Activated CD4-positive, alpha-beta T cell treated with anti-CD3 and anti-CD28 coated beads, Interleukin-2, amount 50 U/mL, for 48 hours (primary cell): ENCODE results near the gene EID3.
A peak's percentile ranks its signal among the peaks of the same experiment; 100 is the strongest.

Source experiments
- DNase-seq, 2 experiments: peaks; one replicate each; pipeline ENCODE4 v3.0.0-alpha.2; 2020

Gene EID3

GRCh38 chr12:104290320-104290719 lies 13.2 kb upstream of the EID3 start:
- DNase-seq = no peak

- DNase-seq = no peak
Observed at GRCh38 chr12:104290855-104291254, 12.7 kb upstream of the EID3 start.

- no peak for DNase-seq
Observed at GRCh38 chr12:104291867-104292524, 11.5 kb upstream of the EID3 start.

GRCh38 chr12:104292872-104293794 lies 10.4 kb upstream of the EID3 start:
- no peak for DNase-seq

GRCh38 chr12:104294158-104294859 lies 9.2 kb upstream of the EID3 start:
- peak in 1 of 2 experiments; percentile 23 for DNase-seq

- no peak for DNase-seq
Observed at GRCh38 chr12:104294927-104295668, 8.4 kb upstream of the EID3 start.

GRCh38 chr12:104295954-104296353 lies 7.6 kb upstream of the EID3 start:
- no peak for DNase-seq

GRCh38 chr12:104296718-104297117 lies 6.8 kb upstream of the EID3 start:
- no peak for DNase-seq

- no peak for DNase-seq
Observed at GRCh38 chr12:104297477-104298113, 5.9 kb upstream of the EID3 start.

- no peak for DNase-seq
Observed at GRCh38 chr12:104299842-104300481, 3.6 kb upstream of the EID3 start.

- DNase-seq = no peak
Observed at GRCh38 chr12:104304261-104305009, 896 bp downstream of the EID3 start.

GRCh38 chr12:104305349-104305748 lies 1.8 kb downstream of the EID3 start:
- no peak for DNase-seq

GRCh38 chr12:104306376-104306775 lies 2.8 kb downstream of the EID3 start:
- DNase-seq = no peak

- DNase-seq = no peak
Observed at GRCh38 chr12:104306943-104307654, 3.6 kb downstream of the EID3 start.

- DNase-seq = no peak
Observed at GRCh38 chr12:104307655-104308000, 4.1 kb downstream of the EID3 start.

GRCh38 chr12:104309446-104309993 lies 6.0 kb downstream of the EID3 start:
- no peak for DNase-seq

- DNase-seq = no peak
Observed at GRCh38 chr12:104310751-104311633, 7.5 kb downstream of the EID3 start.

GRCh38 chr12:104312202-104312601 lies 8.7 kb downstream of the EID3 start:
- no peak for DNase-seq

- DNase-seq = no peak
Observed at GRCh38 chr12:104312654-104313053, 9.1 kb downstream of the EID3 start.
